Tibial nerve (tissue), 4 donors: ENCODE results near the gene CNNM1.

Experiments used
- CTCF ChIP-seq, 5 experiments: fragments of 200-600 bp in 3 of 5; fragments of 450-650 bp in 2 of 5; sonication (generic) in 3 of 5; IDR thresholded peaks; one replicate each; pipeline ENCODE4 v1.5.1; 2016 to 2019; ENCODE audit warnings: antibody characterized with exemption in 5 of 5, mild to moderate bottlenecking in 3 of 5, moderate library complexity in 2 of 5
- EP300 ChIP-seq, 2 donors: sonication (generic); formaldehyde crosslinking; IDR thresholded peaks; one replicate each; pipeline ENCODE4 v1.6.1; 2017; ENCODE audit warnings: antibody characterized with exemption in 2 of 2, mild to moderate bottlenecking in 1 of 2
- POLR2A ChIP-seq, 2 donors: fragments of 450-650 bp; IDR thresholded peaks; one replicate each; pipeline ENCODE4 v1.6.1; 2017; ENCODE audit warnings: antibody characterized with exemption in 2 of 2, mild to moderate bottlenecking in 2 of 2, moderate library complexity in 2 of 2

GRCh38 chr10:99365311-99365710 lies 36.2 kb downstream of the CNNM1 start:
- TF ChIP-seq CTCF (IDR thresholded peaks at IDR 0.05) (no peak), POLR2A (IDR thresholded peaks at IDR 0.05) (no peak), EP300 (IDR thresholded peaks at IDR 0.05) (no peak)
